ENCODE measurements around the gene CTNND2.
"Not testable (repeated sequence)": the region's sequence is repeated elsewhere in the genome, so short reads cannot be mapped to it uniquely, and the experiment has no call there.

CTNND2 gene

DNA sequence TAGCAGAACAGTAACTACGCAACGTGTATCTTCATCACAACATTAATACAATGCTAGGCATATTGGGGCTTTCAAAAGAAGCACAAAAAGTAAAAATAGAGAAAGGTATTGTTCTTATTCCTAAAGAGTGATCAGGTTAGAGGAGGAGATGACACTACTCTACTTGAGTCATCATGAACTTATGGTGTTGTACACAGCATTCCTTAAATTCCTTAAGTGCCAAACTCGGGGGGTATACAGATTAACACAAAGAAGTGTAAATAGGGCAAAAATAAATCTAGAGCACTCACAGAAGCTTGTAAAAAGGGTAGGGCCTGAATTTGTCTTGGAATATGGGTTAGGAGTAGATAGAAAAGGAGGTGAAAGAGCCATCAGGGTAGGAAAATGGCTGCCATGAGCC is 835.2 kb downstream of the CTNND2 start:
- TF ChIP-seq, protein P1, sequence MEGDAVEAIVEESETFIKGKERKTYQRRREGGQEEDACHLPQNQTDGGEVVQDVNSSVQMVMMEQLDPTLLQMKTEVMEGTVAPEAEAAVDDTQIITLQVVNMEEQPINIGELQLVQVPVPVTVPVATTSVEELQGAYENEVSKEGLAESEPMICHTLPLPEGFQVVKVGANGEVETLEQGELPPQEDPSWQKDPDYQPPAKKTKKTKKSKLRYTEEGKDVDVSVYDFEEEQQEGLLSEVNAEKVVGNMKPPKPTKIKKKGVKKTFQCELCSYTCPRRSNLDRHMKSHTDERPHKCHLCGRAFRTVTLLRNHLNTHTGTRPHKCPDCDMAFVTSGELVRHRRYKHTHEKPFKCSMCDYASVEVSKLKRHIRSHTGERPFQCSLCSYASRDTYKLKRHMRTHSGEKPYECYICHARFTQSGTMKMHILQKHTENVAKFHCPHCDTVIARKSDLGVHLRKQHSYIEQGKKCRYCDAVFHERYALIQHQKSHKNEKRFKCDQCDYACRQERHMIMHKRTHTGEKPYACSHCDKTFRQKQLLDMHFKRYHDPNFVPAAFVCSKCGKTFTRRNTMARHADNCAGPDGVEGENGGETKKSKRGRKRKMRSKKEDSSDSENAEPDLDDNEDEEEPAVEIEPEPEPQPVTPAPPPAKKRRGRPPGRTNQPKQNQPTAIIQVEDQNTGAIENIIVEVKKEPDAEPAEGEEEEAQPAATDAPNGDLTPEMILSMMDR (IDR thresholded peaks at IDR 0.05; ENCODE audit: low read depth, low read length), result no peak
- no peak overlapping the region for H3K27ac ChIP-seq
- no peak overlapping the region for H3K4me3 ChIP-seq (ENCODE audit: low read depth, low read length)
- DNase-seq, result no peak
- no peaks in the 10 kb centered on the region; the same call in 1 of the 2 replicates for H3K36me3 ChIP-seq
- no peaks in the 10 kb centered on the region for H3K9me3 ChIP-seq (ENCODE audit: severe bottlenecking)
- no peaks in the 10 kb centered on the region for H3K27me3 ChIP-seq (ENCODE audit: insufficient read depth, low read depth, severe bottlenecking)

DNA sequence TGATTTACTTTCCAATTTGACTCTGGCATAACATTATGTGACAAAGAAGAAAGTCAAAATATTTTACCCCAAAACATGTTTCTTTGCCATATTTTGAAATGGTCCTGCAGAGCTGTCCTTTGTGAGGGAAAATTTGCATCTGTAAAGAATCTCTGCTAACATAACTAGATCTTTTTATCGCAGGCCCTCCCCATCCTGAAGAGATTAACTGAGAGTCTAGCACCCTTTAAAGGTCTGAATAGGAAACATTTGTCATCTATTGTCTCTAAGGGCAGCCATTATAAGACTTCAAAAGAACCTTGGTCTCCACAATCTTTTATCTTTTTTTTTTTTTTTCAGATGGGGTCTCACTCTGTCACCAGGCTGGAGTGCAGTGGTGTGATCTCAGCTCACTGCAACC is 838.5 kb downstream of the CTNND2 start:
- H3K36me3 ChIP-seq; H3K4me3 ChIP-seq (ENCODE audit: low read depth, low read length); H3K9me3 ChIP-seq (ENCODE audit: severe bottlenecking); DNase-seq; H3K27me3 ChIP-seq (ENCODE audit: insufficient read depth, low read depth, severe bottlenecking); H3K27ac ChIP-seq: not testable (repeated sequence)

DNA sequence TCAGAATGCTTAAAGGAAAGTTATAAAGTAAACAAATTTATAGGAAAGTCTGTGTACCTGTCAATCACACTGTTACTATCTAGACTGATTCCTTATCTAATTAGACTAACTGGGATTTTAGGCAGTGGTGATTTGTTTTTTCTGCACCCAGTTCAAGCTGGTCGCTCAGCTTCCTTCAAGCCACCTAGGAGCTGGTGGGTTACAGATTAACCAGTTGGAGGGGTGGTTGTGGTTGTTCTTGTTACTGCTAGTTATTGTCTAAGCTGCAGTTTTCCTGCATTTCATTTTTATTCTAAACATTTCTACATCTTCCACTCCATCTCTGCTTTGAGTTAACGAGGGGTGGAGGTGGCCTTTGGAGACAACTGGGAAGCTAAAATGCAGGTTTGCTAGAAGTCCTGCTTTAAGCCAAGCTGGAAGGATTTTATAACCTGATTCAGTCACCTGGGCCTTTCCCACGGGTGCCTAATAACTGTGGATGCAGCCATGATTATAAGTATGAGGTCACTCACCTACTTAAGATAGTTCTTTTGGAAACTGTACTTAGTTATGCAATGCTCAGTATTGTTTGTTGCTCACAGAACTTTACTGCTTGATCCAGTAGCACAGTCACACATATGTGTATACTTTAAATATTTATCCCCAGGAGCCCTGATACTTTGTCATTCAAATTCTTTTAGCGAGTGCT is 839.3 kb downstream of the CTNND2 start:
- H3K36me3 ChIP-seq, result no peaks in the 10 kb centered on the region
- no peak for DNase-seq
- H3K27ac ChIP-seq, result no peak overlapping the region
- H3K9me3 ChIP-seq (ENCODE audit: severe bottlenecking), result no peaks in the 10 kb centered on the region
- H3K27me3 ChIP-seq (ENCODE audit: insufficient read depth, low read depth, severe bottlenecking), result no peaks in the 10 kb centered on the region
- H3K4me3 ChIP-seq (ENCODE audit: low read depth, low read length), result no peak overlapping the region
- TF ChIP-seq, protein P1 (IDR thresholded peaks at IDR 0.05; ENCODE audit: low read depth, low read length), result no peak

DNA sequence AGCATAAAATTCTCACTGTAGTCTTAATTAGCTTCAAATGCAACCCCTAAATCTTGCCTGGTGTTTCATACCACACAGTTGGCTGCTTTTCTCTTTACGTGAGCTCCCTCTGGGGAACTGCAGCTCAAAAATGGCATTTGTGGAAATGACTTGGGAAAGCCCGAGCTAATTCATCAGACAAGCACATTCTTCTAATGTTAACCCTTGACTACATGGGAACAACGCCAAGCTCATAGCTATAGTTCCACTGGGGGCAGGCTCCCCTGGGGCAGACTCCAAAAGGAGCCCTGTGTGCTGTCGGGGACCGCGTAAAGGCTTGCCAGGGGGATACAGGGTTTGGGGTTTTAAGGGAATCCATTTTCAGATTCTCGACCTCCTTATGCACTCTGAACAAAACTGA is 841.8 kb downstream of the CTNND2 start:
- Histone ChIP-seq H3K27me3 (ENCODE audit: insufficient read depth, low read depth, severe bottlenecking) (no peaks in the 10 kb centered on the region), H3K36me3 (peaks cover 6% of the 10 kb centered on the region; the same call in 1 of the 2 replicates), H3K27ac (no peak overlapping the region), H3K9me3 (ENCODE audit: severe bottlenecking) (peaks cover 8% of the 10 kb centered on the region), H3K4me3 (ENCODE audit: low read depth, low read length) (no peak overlapping the region)
- no peak for DNase-seq
- TF ChIP-seq, protein P1 (IDR thresholded peaks at IDR 0.05; ENCODE audit: low read depth, low read length), result no peak

DNA sequence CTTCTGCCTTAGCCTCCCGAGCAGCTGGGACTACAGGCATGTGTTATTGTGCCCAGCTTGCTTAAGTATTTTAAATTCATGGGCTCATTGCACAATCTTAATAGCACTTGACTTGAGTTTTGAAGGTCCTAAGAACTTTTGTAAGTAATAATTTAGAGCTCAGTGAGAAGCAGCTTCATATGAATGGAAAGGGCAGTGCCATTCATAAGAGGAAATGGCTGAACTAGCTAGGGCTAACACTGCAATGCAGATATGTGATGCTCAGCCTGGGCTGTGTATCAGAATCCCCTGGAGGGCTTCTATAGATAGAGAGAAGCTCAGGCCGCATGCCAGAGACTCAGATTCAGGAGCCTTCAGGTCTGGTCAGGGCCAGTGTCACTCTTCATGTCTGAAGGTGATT is 847.7 kb downstream of the CTNND2 start:
- Histone ChIP-seq H3K4me3 (ENCODE audit: low read depth, low read length) (no peak overlapping the region), H3K9me3 (ENCODE audit: severe bottlenecking) (peaks cover 8% of the 10 kb centered on the region), H3K27ac (no peak overlapping the region), H3K36me3 (peaks cover 6% of the 10 kb centered on the region; the same call in 1 of the 2 replicates), H3K27me3 (ENCODE audit: insufficient read depth, low read depth, severe bottlenecking) (no peaks in the 10 kb centered on the region)
- DNase-seq, result no peak
- TF ChIP-seq, protein P1 (IDR thresholded peaks at IDR 0.05; ENCODE audit: low read depth, low read length), result no peak

DNA sequence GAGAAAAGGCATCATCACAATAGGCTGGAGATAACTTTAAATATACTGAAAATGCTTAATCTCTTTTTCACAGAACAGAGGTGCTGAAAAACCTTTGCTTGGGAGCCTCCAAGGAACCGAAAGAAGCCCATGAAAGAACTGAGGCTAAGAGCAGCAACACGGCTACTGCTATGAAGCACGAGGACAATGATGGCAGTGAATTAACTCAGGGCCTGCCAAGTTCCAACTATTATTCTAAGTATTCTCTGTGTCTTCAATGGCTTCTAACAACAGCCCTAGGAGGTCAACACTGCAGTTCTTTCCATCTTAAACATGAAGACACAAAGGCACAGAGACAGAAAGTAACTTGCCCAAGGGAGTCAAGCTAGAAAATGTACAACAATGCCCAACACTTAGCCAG is 850.2 kb downstream of the CTNND2 start:
- TF ChIP-seq, protein P1 (IDR thresholded peaks at IDR 0.05; ENCODE audit: low read depth, low read length), result no peak
- H3K4me3 ChIP-seq (ENCODE audit: low read depth, low read length), result no peak overlapping the region
- peaks cover 8% of the 10 kb centered on the region for H3K9me3 ChIP-seq (ENCODE audit: severe bottlenecking)
- H3K36me3 ChIP-seq, result peaks cover 6% of the 10 kb centered on the region; the same call in 1 of the 2 replicates
- no peak overlapping the region for H3K27ac ChIP-seq
- DNase-seq, result no peak
- no peaks in the 10 kb centered on the region for H3K27me3 ChIP-seq (ENCODE audit: insufficient read depth, low read depth, severe bottlenecking)
